HCT116 (cell line): ENCODE measurements around the gene SSUH2. TPM values are rescaled to one million over a fixed set of nuclear protein-coding genes. Genes with fewer than 3 reads are reported as not detected.

Experiments used
- ATAC-seq: fragments of 200-7000 bp; cut with Tn5 transposase; 2 replicates; pipeline ENCODE4 v1.9.1; 2020; ENCODE audit warnings: mild to moderate bottlenecking, moderate library complexity
- BruUV-seq: library from RNA; stranded (reverse); fragments of 400-500 nt; replicated peaks from 2 replicates; lab custom pipeline; 2021; lab: Mats Ljungman, UMichigan
- CTCF ChIA-PET: fragments of 300-600 bp; sonication (Branson Sonifier 250); formaldehyde crosslinking; loops from one replicate; lab custom pipeline; 2021; ENCODE audit warnings: antibody characterized with exemption; lab: Charles Lee
- POLR2A ChIA-PET: fragments of 300-600, 350-600 bp; sonication (Branson Sonifier 250); formaldehyde crosslinking; loops from one replicate; lab custom pipeline; 2021; ENCODE audit warnings: antibody characterized with exemption; lab: Charles Lee
- RAD21 ChIA-PET, 2 experiments: fragments of 300-600 bp; sonication (Branson Sonifier 250); formaldehyde crosslinking; loops; one replicate each; lab custom pipeline; 2023; ENCODE audit warnings: low total read pairs in 2 of 2; ENCODE audit not compliant: uncharacterized antibody in 2 of 2, unreplicated experiment in 2 of 2, low non-redundant PET in 1 of 2; lab: Charles Lee
- DNase-seq: peaks from one replicate; pipeline ENCODE4 v3.0.0-alpha.2; 2010; ENCODE audit warnings: low read depth, low spot score
- H2AFZ ChIP-seq: fragments of 200-600 bp; shearing (Covaris generic), sonication (generic); 2 replicates; pipeline ENCODE4 v1.6.1; 2017; ENCODE audit warnings: low read depth, mixed run types, mixed read lengths, antibody characterized with exemption, low read length; ENCODE audit not compliant: poor library complexity, severe bottlenecking
- H3K27ac ChIP-seq: 2 replicates; pipeline ENCODE4 v1.5.1; 2012; ENCODE audit warnings: low read depth, low read length
- H3K27me3 ChIP-seq: fragments of 200-600 bp; sonication (generic); 2 replicates; pipeline ENCODE4 v1.6.1; 2016; ENCODE audit warnings: mixed run types, low read length, mixed read lengths; ENCODE audit not compliant: insufficient read depth
- H3K36me3 ChIP-seq, 2 experiments: fragments of 200-500 bp in 1 of 2; fragments of 200-600 bp in 1 of 2; sonication (Bioruptor generic) in 1 of 2; sonication (generic) in 1 of 2; 2 replicates each; pipeline versions ENCODE4 v1.5.1 to v1.6.1; 2014 to 2016; ENCODE audit warnings: low read length in 2 of 2, inconsistent platforms in 1 of 2, mixed read lengths in 1 of 2, mixed run types in 1 of 2; ENCODE audit not compliant: insufficient read depth in 2 of 2, control insufficient read depth in 1 of 2
- H3K4me1 ChIP-seq, 2 experiments: fragments of 200-600 bp in 1 of 2; sonication (generic) in 1 of 2; 2 replicates each; pipeline versions ENCODE4 v1.5.1 to v1.6.1; 2012 to 2017; ENCODE audit warnings: low read length in 2 of 2, inconsistent platforms in 1 of 2, mild to moderate bottlenecking in 1 of 2, mixed read lengths in 1 of 2, mixed run types in 1 of 2, moderate library complexity in 1 of 2; ENCODE audit not compliant: insufficient read depth in 2 of 2, control insufficient read depth in 1 of 2
- H3K4me2 ChIP-seq: fragments of 200-600 bp; sonication (generic); 2 replicates; pipeline ENCODE4 v1.6.1; 2017; ENCODE audit warnings: mixed run types, low read length, mixed read lengths
- H3K4me3 ChIP-seq, 2 experiments: fragments of 200-600 bp in 1 of 2; sonication (generic) in 1 of 2; replicated peaks in 1 of 2; 2 replicates each; pipeline ENCODE4 v1.5.1; 2011 to 2016; ENCODE audit warnings: low read length in 2 of 2, control low read depth in 1 of 2, low read depth in 1 of 2, mild to moderate bottlenecking in 1 of 2, mixed read lengths in 1 of 2, mixed run types in 1 of 2
- H3K79me2 ChIP-seq: fragments of 200-600 bp; sonication (generic); 2 replicates; pipeline ENCODE4 v1.6.1; 2017; ENCODE audit warnings: mild to moderate bottlenecking, mixed run types, low read length, moderate library complexity, mixed read lengths; ENCODE audit not compliant: insufficient read depth
- H3K9ac ChIP-seq: fragments of 200-600 bp; sonication (generic); 2 replicates; pipeline ENCODE4 v1.6.1; 2016; ENCODE audit warnings: low read length, mixed read lengths
- H3K9me2 ChIP-seq: fragments of 200-600 bp; sonication (generic), shearing (Covaris generic); 2 replicates; pipeline ENCODE4 v1.6.1; 2017; ENCODE audit warnings: mixed run types, mild to moderate bottlenecking, moderate library complexity; ENCODE audit not compliant: insufficient read depth
- H3K9me3 ChIP-seq, 2 experiments: fragments of 200-500 bp in 1 of 2; fragments of 200-600 bp in 1 of 2; sonication (Bioruptor generic) in 1 of 2; sonication (generic) in 1 of 2; 2 replicates each; pipeline ENCODE4 v1.6.1; 2014 to 2017; ENCODE audit warnings: low read length in 2 of 2, mixed read lengths in 2 of 2, inconsistent platforms in 1 of 2, low read depth in 1 of 2, mild to moderate bottlenecking in 1 of 2, mixed run types in 1 of 2, moderate library complexity in 1 of 2; ENCODE audit not compliant: control insufficient read depth in 1 of 2, insufficient read depth in 1 of 2
- H4K20me1 ChIP-seq: fragments of 200-600 bp; sonication (generic), shearing (Covaris generic); 2 replicates; pipeline ENCODE4 v1.6.1; 2017; ENCODE audit warnings: mixed run types, mild to moderate bottlenecking, moderate library complexity; ENCODE audit not compliant: insufficient read depth
- CBX3 ChIP-seq: IDR thresholded peaks from 2 replicates; pipeline ENCODE4 v1.6.1; 2012; ENCODE audit warnings: low read depth
- CTCF ChIP-seq, 3 experiments: fragments of 200-600 bp in 1 of 3; sonication (generic) in 1 of 3; IDR thresholded peaks in 2 of 3; conservative IDR thresholded peaks in 1 of 3; 2 replicates each; pipeline ENCODE4 v1.5.1; 2012 to 2017; ENCODE audit warnings: low read depth in 2 of 3, low read length in 2 of 3, antibody characterized with exemption in 1 of 3, borderline replicate concordance in 1 of 3, control low read depth in 1 of 3, mild to moderate bottlenecking in 1 of 3, mixed read lengths in 1 of 3, mixed run types in 1 of 3, moderate library complexity in 1 of 3; ENCODE audit not compliant: insufficient read depth in 1 of 3
- ELF1 ChIP-seq: IDR thresholded peaks from 2 replicates; pipeline ENCODE4 v1.6.1; 2012; ENCODE audit warnings: low read depth, borderline replicate concordance
- EZH2 ChIP-seq: fragments of 200-600 bp; sonication (generic); IDR thresholded peaks from 2 replicates; pipeline ENCODE4 v1.6.1; 2017; ENCODE audit warnings: antibody characterized with exemption, mixed run types
- EZH2phosphoT487 ChIP-seq: fragments of 200-600 bp; IDR thresholded peaks from 2 replicates; pipeline ENCODE4 v1.6.1; 2018; ENCODE audit warnings: antibody characterized with exemption, borderline replicate concordance
- FOSL1 ChIP-seq: IDR thresholded peaks from 2 replicates; pipeline ENCODE4 v1.6.1; 2012; ENCODE audit warnings: low read depth
- JUND ChIP-seq: IDR thresholded peaks from 2 replicates; pipeline ENCODE4 v1.6.1; 2012
- POLR2AphosphoS5 ChIP-seq: IDR thresholded peaks from 2 replicates; pipeline ENCODE4 v1.6.1; 2011; ENCODE audit warnings: mild to moderate bottlenecking, low read depth, low read length, moderate library complexity
- RAD21 ChIP-seq: IDR thresholded peaks from 2 replicates; pipeline ENCODE4 v1.6.1; 2012; ENCODE audit warnings: low read depth, mild to moderate bottlenecking
- SRF ChIP-seq: IDR thresholded peaks from 2 replicates; pipeline ENCODE4 v1.6.1; 2012; ENCODE audit warnings: low read depth
- ZFX ChIP-seq: fragments of 450-650 bp; IDR thresholded peaks from 2 replicates; pipeline ENCODE4 v1.6.1; 2017
- ZNF274 ChIP-seq: fragments of 200-500 bp; sonication (Bioruptor generic); IDR thresholded peaks from 2 replicates; pipeline ENCODE4 v1.6.1; 2014; ENCODE audit warnings: mild to moderate bottlenecking, low read depth, low read length, inconsistent platforms
- intact Hi-C: fragments of 100-400 bp; cut with micrococcal nuclease; formaldehyde crosslinking; loops from 2 replicates; pipeline ENCODE4 v1.10.0; 2022
- total RNA-seq: library from RNA; stranded (reverse); gene quantifications from one replicate; pipeline ENCODE4 v1.2.1, GENCODE V29; 2021; ENCODE audit not compliant: unreplicated experiment
- TF ChIP-seq, protein P1 (sequence below): IDR thresholded peaks from 2 replicates; pipeline ENCODE4 v1.6.1; 2012

Gene SSUH2
- total RNA-seq, 1 experiment from 2014 or later, result 0.76 TPM

DNA sequence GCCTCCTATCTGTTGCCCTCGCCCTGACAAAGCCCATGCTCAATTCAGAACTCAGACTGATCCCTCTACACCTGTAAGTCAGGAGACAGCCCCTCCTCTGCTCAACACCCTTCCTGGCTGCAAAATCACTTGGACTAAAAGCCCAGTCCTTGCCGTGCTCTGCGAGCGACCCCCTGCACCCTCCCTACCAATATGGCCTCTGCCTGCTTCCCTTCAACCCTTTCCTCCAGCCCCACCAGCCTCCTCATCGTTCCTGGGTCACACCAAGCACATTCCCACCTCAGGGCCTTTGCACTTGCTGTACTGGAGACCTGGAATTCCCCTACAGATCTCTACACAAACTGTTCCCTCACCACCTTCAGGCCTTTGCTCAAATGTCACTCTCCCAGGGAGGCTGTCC lies 5.2 kb upstream of the SSUH2 start:
- no peak overlapping the region for H3K4me3 ChIP-seq
- DNase-seq (no peak), ATAC-seq (no peak)
- H3K9me3 ChIP-seq, result no peaks in the 10 kb centered on the region
- H3K9ac ChIP-seq, result no peak overlapping the region
- H3K27ac ChIP-seq, result no peak overlapping the region
- H3K9me2 ChIP-seq, result no peaks in the 10 kb centered on the region
- ChIA-PET CTCF (no interaction called here), RAD21 (no interaction called here), POLR2A (no interaction called here)
- H4K20me1 ChIP-seq, result no peaks in the 10 kb centered on the region
- TF ChIP-seq CBX3 (no peak), ZNF274 (no peak), JUND (no peak), FOSL1 (no peak), ELF1 (no peak), RAD21 (no peak), EZH2 (no peak), SRF (no peak), CTCF (IDR thresholded peaks at IDR 0.05 in 2 of 3, conservative IDR thresholded peaks at IDR 0.05 in 1 of 3; ENCODE audit: borderline replicate concordance in 1 of 3, insufficient read depth in 1 of 3, low read depth in 2 of 3, low read length in 2 of 3) (no peak), EZH2phosphoT487 (no peak), POLR2AphosphoS5 (no peak), ZFX (no peak)
- TF ChIP-seq, protein P1, sequence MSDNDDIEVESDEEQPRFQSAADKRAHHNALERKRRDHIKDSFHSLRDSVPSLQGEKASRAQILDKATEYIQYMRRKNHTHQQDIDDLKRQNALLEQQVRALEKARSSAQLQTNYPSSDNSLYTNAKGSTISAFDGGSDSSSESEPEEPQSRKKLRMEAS, result no peak
- no TSS peak for BruUV-seq
- H3K36me3 ChIP-seq, result no peaks in the 10 kb centered on the region
- peaks cover 9 to 21% of the 10 kb centered on the region in 2 experiments for H3K4me1 ChIP-seq
- intact Hi-C loops, result no loop called here
- no peak overlapping the region for H2AFZ ChIP-seq
- no peaks in the 10 kb centered on the region for H3K79me2 ChIP-seq
- H3K4me2 ChIP-seq, result no peak overlapping the region
- no peaks in the 10 kb centered on the region for H3K27me3 ChIP-seq
